Adipocyte (in vitro differentiated cells): Measurements from ENCODE around the gene WSB1.
"Not testable (repeated sequence)": the region's sequence is repeated elsewhere in the genome, so short reads cannot be mapped to it uniquely, and the experiment has no call there.

Experiments used
- DNase-seq: peaks from one replicate; pipeline ENCODE4 v3.0.0-alpha.2; 2015; ENCODE audit warnings: low read depth
- H3K27me3 ChIP-seq: replicated peaks from 2 replicates; pipeline ENCODE4 v1.7.0; 2013; ENCODE audit warnings: mild to moderate bottlenecking, low read length, moderate library complexity; ENCODE audit not compliant: control insufficient read depth, insufficient read depth
- H3K36me3 ChIP-seq: 2 replicates; pipeline ENCODE4 v1.7.0; 2013; ENCODE audit warnings: low read length, mild to moderate bottlenecking, moderate library complexity; ENCODE audit not compliant: control insufficient read depth, insufficient read depth, severe bottlenecking
- H3K4me1 ChIP-seq: 2 replicates; pipeline ENCODE4 v1.7.0; 2013; ENCODE audit warnings: mild to moderate bottlenecking, low read length, moderate library complexity; ENCODE audit not compliant: control insufficient read depth, insufficient read depth
- H3K4me3 ChIP-seq: 2 replicates; pipeline ENCODE4 v1.7.0; 2013; ENCODE audit warnings: mild to moderate bottlenecking, low read length, moderate library complexity
- H3K9ac ChIP-seq: 2 replicates; pipeline ENCODE4 v1.7.0; 2013; ENCODE audit warnings: mild to moderate bottlenecking, low read length, moderate library complexity
- H3K9me3 ChIP-seq: 2 replicates; pipeline ENCODE4 v1.7.0; 2013; ENCODE audit warnings: mild to moderate bottlenecking, low read length, moderate library complexity; ENCODE audit not compliant: control insufficient read depth

Gene WSB1, protein sequence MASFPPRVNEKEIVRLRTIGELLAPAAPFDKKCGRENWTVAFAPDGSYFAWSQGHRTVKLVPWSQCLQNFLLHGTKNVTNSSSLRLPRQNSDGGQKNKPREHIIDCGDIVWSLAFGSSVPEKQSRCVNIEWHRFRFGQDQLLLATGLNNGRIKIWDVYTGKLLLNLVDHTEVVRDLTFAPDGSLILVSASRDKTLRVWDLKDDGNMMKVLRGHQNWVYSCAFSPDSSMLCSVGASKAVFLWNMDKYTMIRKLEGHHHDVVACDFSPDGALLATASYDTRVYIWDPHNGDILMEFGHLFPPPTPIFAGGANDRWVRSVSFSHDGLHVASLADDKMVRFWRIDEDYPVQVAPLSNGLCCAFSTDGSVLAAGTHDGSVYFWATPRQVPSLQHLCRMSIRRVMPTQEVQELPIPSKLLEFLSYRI

DNA sequence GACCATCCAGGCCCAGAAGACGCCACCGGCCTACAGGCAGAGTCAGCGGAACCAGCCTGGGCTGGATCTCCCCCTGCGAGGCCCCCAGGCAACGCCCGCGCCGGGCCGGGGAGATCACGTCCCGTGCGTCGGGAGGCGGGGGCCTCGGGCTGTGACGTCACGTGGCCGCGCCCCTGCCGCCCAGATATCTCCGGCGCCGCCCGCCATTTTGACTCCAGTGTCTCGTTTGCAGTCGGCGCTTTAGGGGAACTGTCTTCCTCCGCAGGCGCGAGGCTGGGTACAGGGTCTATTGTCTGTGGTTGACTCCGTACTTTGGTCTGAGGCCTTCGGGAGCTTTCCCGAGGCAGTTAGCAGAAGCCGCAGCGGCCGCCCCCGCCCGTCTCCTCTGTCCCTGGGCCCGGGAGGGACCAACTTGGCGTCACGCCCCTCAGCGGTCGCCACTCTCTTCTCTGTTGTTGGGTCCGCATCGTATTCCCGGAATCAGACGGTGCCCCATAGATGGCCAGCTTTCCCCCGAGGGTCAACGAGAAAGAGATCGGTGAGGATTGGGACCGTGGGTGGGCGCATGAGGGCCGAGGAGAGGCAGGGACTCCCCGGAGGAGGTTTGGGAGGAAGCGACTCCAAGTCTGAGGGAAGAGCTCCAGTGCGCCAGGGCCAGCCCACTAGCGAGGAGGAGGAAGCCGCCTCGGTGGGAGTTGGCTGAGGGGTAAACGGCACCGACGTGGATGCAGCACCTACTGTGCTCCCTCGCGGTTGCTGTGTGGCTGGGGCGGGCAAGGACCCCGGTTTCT is at the start of gene WSB1:
TSS of gene WSB1 (plus strand) at position 217 of the 791 bp plus-strand sequence. CDS start at position 499, 282 bp downstream.
- peak within 1 kb of the TSS; percentile 99 for H3K9ac ChIP-seq
- peak; percentile 97 for DNase-seq
- no peaks in the 10 kb centered on the region for H3K9me3 ChIP-seq
- H3K4me1 ChIP-seq = peaks cover 32% of the 10 kb centered on the region
- H3K36me3 ChIP-seq = no peaks in the 10 kb centered on the region
- H3K4me3 ChIP-seq = peak within 1 kb of the TSS; percentile 99
- no peaks in the 10 kb centered on the region for H3K27me3 ChIP-seq

DNA sequence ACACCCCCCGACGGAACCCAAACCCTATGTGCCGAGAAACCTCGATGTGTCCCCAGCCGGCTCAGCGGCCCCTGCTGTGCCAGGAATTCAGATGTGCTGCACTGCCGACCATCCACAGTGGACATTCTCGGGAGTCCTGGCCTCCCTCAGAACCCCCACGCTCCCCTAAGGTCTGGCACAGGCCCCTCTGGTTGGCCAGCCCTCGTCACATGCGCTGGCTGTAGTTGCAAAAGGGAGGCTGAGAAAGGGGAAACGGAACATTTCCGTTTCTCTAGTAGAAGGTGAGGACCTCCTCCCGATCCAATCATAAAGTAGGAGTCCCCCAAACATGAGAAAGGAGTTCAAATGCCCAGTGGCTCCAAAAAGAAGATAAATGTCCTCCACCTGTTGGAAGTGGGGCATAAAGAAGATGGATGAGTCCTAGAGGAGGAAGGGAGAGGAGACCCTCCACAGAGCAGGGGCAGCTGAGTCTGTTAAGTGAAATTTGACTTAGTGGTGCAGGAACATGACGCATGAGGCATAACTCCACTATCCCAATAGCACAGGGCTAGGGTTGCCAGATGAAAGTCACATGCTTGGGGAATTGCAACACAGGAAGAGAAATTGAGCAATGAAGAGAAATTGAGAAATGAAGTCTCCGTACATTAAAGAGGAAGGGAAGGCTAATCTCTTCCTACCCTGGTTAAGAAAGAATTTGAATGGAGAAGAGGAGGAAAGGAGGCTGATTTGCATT is 49.3 kb upstream of the WSB1 start:
- Histone ChIP-seq H3K9me3 (no peaks in the 10 kb centered on the region), H3K4me3 (peak overlapping the region; percentile 77), H3K9ac (peak overlapping the region; percentile 85), H3K4me1 (peaks cover 44% of the 10 kb centered on the region), H3K27me3 (peaks cover 4% of the 10 kb centered on the region), H3K36me3 (no peaks in the 10 kb centered on the region)
- peak; percentile 97 for DNase-seq

DNA sequence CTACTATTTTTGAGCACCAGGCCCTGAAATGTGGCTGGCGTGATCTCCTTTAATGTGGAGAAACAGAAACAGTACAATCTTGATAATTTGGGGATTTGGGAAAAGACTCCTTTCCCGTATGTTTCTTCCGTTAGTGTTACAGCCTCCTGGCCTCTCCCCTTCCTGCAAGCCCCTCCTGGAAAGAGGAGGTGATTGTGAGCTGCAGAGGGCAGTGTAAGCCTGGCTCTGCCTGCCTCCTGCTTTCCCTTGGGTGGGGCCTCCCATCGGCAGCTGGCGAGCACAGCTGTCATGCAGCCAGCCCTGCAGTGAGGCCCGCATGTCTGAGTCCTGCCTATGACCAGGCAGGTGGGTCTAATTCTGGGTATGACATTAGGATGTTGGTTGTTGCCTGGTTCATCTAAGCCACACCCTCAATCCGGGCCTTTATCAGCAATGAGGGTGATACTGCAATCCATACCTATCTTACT is 48.7 kb upstream of the WSB1 start:
- H3K9ac ChIP-seq = peak overlapping the region; percentile 85
- peak; percentile 93 for DNase-seq
- H3K27me3 ChIP-seq = peaks cover 5% of the 10 kb centered on the region
- H3K4me1 ChIP-seq = peaks cover 44% of the 10 kb centered on the region
- peak overlapping the region; percentile 77 for H3K4me3 ChIP-seq
- H3K9me3 ChIP-seq = no peaks in the 10 kb centered on the region
- no peaks in the 10 kb centered on the region for H3K36me3 ChIP-seq

DNA sequence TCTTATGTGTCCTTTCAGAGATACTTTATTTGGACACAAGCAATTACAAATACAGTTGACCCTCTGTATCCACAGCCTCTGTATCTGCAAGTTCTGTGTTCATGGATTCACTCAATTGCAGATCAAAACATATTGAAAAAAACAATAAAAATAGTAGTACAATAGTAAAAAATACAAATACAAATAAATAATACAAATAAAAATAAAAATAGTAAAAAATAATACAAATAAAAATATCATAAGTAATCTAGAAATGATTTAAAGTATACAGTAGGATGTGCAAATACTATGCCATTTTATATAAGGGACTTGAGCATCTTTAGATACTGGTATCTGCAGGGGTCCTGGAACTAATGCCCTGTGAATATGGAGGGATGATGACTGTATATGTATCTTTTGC is 47.4 kb upstream of the WSB1 start:
- Histone ChIP-seq H3K9me3 (no peaks in the 10 kb centered on the region), H3K27me3 (peaks cover 5% of the 10 kb centered on the region), H3K4me1 (peaks cover 44% of the 10 kb centered on the region), H3K4me3 (no peak overlapping the region), H3K36me3 (no peaks in the 10 kb centered on the region), H3K9ac (no peak overlapping the region)
- no peak for DNase-seq

DNA sequence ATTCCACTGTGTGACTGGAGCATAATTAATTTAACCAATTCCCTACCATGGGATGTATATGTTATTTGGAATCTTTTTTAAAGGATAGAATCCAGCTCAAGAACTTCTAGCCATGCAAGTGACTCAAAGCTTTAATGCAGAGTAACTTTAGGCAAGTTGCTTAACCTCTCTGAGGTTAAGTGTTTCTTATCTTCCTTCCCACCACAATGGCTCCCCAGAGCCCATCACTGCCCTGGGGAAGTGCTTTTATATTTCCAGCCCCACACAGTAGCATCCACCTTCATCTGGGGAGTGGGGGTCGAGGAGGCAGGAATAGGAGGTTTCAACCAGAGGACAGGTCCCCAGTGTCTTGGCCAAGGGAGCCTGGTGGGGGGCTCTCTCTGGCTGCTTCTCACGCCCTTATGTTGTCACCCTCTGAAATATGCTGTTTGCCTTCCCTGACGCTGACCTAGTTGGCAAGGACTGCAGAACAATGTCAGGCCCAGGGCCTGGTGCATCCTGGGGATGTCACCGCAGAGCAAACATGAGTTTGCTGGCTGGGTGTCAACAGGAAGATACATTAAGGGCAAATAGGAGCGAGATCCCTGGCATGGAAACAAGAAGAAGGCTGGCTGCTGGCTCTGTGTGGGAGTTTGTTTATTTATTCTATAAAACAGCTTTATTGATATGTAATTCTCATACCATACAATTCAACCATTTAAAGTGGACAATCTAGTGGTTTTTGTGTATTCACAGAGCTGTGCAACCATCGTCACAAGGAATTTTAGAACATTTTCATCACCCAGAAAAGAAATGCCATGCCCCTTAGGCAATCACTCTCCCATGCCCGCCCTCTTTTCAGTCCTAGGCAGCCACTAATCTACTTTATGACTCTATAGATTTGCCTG is 46.6 kb upstream of the WSB1 start:
- peak; percentile 91 for DNase-seq
- peaks cover 43% of the 10 kb centered on the region for H3K4me1 ChIP-seq

DNA sequence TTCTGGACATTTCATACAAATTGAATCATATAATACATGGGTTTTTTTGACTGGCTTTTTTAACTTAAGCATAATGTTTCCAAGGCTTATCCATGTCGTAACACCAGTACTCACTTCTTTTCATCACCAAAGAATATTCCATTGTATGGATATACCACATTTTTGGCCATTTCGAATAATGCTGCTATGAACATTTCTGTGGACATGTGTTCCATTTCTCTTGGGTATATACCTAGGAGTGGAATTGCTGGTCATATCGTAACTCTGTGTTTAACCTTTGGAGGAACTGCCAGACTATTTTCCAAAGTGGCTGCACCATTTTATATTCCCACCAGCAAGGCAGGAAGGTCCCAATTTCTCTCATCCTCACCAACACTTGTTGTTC is 46.0 kb upstream of the WSB1 start:
- Histone ChIP-seq H3K9ac (no peak overlapping the region), H3K4me3 (no peak overlapping the region), H3K4me1 (peaks cover 37% of the 10 kb centered on the region), H3K9me3 (no peaks in the 10 kb centered on the region), H3K36me3 (no peaks in the 10 kb centered on the region), H3K27me3 (peaks cover 5% of the 10 kb centered on the region)
- no peak for DNase-seq

More for the DNA sequence above, 46.6 kb upstream of the WSB1 start:
- Histone ChIP-seq H3K27me3 (peaks cover 5% of the 10 kb centered on the region), H3K4me3 (peak overlapping the region; percentile 7), H3K9me3 (no peaks in the 10 kb centered on the region), H3K36me3 (no peaks in the 10 kb centered on the region), H3K9ac (no peak overlapping the region)

DNA sequence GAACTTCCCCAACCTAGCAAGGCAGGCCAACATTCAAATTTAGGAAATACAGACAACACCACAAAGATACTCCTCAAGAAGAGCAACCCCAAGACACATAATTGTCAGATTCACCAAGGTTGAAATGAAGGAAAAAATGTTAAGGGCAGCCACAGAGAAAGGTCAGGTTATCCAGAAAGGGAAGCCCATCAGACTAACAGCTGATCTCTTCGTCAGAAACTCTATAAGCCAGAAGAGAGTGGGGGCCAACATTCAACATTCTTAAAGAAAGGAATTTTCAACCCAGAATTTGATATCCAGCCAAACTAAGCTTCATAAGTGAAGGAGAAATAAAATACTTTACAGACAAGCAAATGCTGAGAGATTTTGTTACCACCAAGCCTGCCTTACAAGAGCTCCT is 43.1 kb upstream of the WSB1 start:
- not testable (repeated sequence) for H3K36me3 ChIP-seq, H3K4me3 ChIP-seq, H3K9me3 ChIP-seq, H3K27me3 ChIP-seq, H3K9ac ChIP-seq, DNase-seq
- H3K4me1 ChIP-seq = peaks cover 23% of the 10 kb centered on the region

DNA sequence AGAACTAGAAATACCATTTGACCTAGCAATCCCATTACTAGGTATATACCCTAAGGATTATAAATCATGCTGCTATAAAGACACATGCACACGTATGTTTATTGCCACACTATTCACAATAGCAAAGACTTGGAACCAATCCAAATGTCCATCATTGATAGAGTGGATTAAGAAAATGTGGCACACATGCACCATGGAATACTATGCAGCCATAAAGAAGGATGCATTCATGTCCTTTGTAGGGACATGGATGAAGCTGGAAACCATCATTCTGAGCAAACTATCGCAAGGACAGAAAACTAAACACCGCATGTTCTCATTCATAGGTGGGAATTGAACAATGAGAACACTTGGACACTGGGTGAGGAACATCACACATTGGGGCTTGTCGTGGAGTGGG is 39.1 kb upstream of the WSB1 start:
- DNase-seq, H3K4me3 ChIP-seq, H3K9me3 ChIP-seq, H3K9ac ChIP-seq, H3K36me3 ChIP-seq, H3K27me3 ChIP-seq: not testable (repeated sequence)
- H3K4me1 ChIP-seq = peaks cover 16% of the 10 kb centered on the region

DNA sequence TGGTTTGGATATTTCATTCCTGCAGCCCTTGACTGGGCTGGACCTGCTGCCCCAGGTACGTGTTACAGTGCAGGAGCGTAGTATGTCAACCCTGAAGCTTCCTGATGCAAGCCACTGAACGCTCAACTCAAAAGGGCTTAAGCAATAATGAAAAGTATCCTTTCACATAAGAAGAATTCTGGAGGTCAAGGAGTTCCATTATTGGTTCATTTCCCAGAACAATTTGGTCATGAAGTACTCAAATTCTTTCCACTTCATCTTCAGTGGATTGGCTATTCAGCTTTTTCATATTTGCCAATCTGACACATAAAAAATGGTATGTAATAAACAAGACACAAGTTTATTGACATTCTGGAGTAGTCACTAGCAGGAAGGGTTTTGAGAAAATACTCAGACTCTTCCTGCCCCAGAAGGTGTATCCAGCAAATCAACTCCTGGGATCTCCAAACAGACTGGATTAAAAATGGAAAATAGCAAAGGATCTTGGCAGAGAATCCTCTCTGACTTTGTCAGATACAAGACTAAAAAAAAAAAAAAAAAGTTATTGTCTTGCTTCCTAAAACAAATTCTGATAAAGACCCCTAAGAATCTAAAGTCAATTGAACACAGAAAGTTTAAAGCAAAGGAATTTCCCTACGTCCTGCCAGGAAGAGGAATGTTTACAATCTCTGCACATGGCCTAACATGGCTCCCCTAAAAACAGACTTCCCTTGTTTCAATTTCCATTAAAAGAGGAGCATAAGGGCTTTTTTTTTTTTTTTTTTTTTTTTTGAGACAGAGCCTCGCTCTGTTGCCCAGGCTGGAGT is 37.5 kb upstream of the WSB1 start:
- H3K27me3 ChIP-seq = no peaks in the 10 kb centered on the region
- H3K9me3 ChIP-seq = no peaks in the 10 kb centered on the region
- peak overlapping the region; percentile 49 for H3K9ac ChIP-seq
- peak; percentile 94 for DNase-seq
- no peaks in the 10 kb centered on the region for H3K36me3 ChIP-seq
- H3K4me3 ChIP-seq = peak overlapping the region; percentile 52
- peaks cover 16% of the 10 kb centered on the region for H3K4me1 ChIP-seq

DNA sequence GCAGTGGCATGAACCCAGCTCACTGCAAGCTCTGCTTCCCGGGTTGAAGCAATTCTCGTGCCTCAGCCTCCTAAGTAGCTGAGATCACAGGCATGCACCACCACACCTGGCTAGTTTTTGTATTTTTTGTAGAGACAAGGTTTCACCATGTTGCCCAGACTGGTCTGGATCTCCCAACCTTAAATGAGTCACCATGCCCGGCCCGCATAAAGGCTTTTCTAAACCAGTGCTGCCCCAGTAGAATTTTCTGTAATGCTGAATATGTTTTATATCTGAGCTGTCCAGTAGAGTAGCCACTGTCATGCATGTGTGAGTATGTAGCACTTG is 36.9 kb upstream of the WSB1 start:
- Histone ChIP-seq H3K27me3 (no peaks in the 10 kb centered on the region), H3K9me3 (no peaks in the 10 kb centered on the region), H3K4me3 (no peak overlapping the region), H3K36me3 (no peaks in the 10 kb centered on the region), H3K9ac (peak overlapping the region; percentile 49), H3K4me1 (peaks cover 16% of the 10 kb centered on the region)
- DNase-seq = no peak
